Activated naive CD4-positive, alpha-beta T cell treated with anti-CD3 and anti-CD28 coated beads, Interleukin-2, amount 50 U/mL, for 16 hours (primary cell): ENCODE data around the gene MRPL52.
A peak's percentile ranks its signal among the peaks of the same experiment; 100 is the strongest.
"Not testable (repeated sequence)": the region's sequence is repeated elsewhere in the genome, so short reads cannot be mapped to it uniquely, and the experiment has no call there.

Experiments
- DNase-seq: peaks from one replicate; pipeline ENCODE4 v3.0.0-alpha.2; 2020

MRPL52 gene

GRCh38 chr14:22829661-22830442 is at the start of gene MRPL52:
Gene MRPL52 (plus strand): TSS chr14:22829887. CDS start chr14:22829913, 26 bp downstream.
- peak; percentile 91 for DNase-seq

- DNase-seq = no peak
These were observed 49.5 kb upstream of the MRPL52 start for GRCh38 chr14:22780105-22780679.

DNA sequence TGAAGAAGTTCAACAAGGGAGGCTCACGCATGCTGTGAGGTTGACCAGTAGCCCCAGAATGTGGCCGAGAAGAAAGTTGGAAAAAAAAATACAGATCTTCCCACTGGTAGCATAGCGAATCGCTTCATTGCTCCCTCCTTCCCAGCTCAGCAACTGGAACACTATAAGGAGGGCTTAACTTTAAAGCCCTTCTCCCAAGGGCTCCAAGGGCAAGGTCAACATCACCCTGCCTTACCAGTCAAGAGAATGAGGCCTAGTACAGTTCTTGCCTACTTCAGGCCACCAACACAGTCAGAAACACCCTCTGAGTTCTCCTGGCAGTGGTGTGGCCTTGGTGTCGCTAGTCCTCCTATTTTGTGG is 48.8 kb upstream of the MRPL52 start:
- no peak for DNase-seq

GRCh38 chr14:22781301-22781991 is 48.2 kb upstream of the MRPL52 start:
- DNase-seq = no peak

DNA sequence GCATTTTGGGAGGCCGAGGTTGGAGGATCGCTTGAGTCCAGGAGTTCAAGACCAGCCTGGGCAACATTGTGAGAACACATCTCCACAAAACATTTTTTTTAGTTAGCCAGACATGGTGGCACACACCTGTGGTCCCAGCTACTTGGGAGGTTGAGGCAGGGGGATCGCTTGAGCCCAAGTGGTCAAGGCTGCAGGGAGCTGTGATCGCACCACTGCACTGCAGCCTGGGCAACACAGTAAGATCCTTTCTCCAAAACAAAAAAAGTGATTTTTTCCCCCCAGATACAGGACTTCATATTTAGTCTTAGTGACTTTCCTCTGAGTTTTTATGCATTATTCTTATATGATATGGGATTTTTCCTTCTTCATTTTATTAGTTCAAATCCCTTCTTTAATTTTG is 43.0 kb upstream of the MRPL52 start:
- DNase-seq = no peak

DNA sequence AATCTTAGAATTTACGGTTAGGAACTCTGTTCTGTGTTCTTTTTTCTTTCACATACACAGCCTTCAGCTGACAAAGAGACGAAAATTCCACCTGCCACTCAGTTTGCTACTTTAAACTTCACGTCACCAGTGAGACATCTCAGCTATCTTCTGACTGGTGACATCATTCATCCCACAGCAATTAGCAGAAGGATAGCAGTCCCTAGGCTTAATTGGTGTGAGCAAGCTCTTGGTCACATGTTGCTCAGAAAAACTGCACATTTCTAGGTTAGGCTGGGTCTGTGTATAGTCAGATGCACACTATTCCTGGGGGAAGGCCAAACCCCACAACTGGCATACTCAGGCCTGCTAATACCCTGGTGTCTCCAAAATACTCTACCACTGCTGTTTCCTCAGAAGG is 38.4 kb upstream of the MRPL52 start:
- no peak for DNase-seq

DNA sequence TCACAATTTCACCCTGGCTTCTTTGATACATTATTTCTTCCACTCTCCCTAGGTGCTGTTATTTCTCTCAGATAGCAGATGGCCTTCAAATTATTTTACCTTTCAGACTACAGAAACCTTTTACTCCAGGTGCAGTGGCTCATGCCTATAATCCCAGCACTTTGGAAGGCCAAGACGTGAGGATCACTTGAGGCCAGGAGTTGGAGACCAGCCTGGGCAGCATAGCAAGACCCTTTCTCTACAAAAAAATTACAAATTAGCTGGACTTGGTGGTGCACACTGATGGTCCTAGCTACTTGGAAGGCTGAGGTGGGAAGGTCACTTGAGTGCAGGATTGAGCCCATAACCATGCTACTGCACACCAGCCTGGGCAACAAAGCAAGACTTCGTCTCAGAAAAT is 37.5 kb upstream of the MRPL52 start:
- DNase-seq = no peak

DNA sequence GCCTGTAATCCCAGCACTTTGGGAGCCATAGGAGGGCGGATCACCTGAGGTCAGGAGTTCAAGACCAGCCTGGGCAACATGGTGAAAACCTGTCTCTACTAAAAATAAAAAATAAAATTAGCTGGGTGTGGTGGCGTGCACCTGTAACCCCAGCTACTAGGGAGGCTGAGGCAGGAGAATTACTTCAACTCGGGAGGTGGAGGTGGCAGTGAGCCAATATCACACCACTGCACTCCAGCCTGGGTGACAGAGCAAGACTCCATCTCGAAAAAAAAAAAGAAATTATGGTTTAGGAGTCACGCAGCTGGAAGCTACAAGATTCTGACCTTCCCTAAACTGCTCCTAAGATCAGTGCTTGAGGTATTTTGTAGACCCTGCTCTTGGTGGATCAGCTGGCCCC is 36.1 kb upstream of the MRPL52 start:
- DNase-seq = not testable (repeated sequence)

DNA sequence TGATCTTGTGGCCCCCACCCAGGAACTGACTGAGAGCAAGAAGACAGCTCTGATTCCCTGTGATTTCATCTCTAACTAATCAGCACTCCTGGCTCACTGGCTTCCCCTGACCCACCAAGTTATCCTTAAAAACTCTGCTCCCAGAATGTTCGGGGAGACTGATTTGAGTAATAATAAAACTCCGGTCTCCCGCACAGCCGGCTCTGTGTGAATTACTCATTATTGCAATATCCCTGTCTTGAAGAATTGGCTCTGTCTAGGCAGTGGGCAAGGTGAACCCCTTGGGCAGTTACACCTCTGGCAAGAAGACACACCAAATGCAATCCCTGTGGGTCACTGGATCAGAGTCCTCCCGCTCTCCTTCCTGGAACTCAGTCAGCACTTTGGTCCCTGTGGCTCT is 35.7 kb upstream of the MRPL52 start:
- no peak for DNase-seq

- no peak for DNase-seq
These were observed 35.1 kb upstream of the MRPL52 start for GRCh38 chr14:22794551-22794951.

DNA sequence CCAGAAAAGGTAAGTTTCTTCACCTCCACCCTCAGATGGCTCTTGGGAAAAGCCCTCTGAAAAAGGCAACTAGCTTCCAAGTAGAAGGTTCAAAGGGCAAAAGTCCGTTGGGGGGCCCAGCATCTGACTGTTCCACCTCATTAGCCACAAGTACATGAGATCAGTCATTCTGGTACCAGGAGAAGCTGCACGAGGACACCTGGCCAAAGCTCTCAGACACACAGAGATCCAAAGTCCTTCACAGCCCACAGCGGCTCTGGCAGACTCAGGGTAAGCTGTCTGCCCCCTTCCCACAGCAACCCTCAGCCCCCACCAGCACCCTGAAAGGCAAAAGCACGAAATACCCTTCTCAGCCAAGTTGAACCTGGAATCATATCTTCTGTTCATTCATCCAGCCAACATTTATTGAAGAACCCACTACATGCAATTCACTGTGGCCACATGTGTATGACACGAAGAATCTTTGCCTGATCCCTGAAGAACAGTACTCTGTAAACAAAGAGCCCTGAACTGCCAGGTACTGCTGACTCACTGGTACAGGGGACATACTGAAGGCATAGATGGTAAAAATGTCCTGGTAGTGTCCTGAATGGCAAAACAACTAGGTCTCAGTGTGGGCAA is 33.5 kb upstream of the MRPL52 start:
- DNase-seq = no peak

- no peak for DNase-seq
These were observed 32.4 kb upstream of the MRPL52 start for GRCh38 chr14:22797017-22797917.

- no peak for DNase-seq
These were observed 31.2 kb upstream of the MRPL52 start for GRCh38 chr14:22798528-22798927.

DNA sequence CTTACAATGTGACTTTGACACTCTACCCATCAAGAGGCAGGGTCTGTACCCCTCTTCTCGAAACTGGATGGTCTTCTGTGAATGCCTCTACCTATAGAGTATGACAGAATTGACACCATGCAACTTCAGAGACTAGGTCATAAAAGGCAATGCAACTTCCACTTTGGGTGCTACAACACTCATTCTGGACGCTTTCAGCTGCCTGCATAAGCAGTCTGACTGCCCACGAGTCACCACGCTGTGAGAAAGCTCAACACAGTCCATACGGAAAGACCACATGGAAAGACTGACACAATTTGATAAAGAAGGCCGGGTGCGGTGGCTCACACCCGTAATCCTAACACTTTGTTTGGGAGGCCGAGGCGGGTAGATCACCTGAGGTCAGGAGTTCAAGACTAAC is 29.3 kb upstream of the MRPL52 start:
- DNase-seq = no peak

DNA sequence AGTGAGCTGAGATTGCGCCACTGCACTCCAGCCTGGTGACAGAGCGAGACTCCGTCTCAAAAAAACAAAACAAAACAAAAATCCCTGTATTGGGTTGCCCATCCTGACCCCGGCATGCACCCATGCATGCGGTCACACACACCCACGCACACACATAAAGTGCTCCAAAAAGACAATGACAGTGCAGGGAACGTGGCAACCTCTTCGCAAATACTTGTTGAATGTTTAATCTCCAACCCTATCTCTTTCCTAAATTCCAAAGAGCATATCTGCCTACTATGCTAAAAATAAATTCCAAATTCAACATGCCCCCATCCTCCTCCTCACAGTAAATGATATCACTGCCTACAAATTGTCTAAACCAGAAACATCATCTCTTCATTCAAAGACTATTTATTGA is 28.0 kb upstream of the MRPL52 start:
- no peak for DNase-seq

DNA sequence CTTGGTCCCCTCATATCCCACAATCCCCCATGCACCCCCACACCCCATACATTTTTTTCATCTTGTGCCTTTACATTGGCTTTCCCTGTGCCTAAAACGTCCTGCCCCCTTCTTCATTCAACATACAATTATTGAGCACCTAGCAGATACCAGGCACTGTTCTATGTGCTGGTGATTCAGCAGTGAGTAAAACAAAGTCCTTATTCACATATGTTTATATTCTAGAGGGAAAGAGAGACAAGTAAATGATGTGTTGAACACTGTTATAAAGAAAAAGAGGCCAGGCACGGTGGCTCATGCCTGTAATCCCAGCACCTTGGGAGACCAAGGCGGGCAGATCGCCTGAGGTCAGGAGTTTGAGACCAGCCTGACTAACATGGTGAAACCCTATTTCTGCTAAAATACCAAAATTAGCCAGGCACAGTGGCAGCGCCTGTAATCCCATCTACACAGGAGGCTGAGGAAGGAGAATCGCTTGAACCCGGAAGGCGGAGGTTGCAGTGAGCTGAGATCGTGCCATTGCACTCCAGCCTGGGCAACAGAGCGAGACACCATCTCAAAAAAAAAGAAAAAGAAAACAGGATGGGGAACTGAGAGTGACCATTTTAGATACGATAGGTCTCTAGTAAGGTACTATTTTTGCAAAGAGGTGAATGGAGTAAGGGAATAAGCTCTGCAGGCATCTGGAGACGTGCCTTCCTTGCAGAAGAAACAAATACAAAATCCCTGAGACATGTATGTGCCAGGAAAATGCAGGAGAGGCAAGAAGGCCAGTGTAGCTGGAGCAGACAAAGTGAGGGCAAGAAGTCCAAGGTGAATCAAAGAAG is 26.6 kb upstream of the MRPL52 start:
- no peak for DNase-seq

GRCh38 chr14:22803687-22803974 is 26.1 kb upstream of the MRPL52 start:
- DNase-seq = no peak

DNA sequence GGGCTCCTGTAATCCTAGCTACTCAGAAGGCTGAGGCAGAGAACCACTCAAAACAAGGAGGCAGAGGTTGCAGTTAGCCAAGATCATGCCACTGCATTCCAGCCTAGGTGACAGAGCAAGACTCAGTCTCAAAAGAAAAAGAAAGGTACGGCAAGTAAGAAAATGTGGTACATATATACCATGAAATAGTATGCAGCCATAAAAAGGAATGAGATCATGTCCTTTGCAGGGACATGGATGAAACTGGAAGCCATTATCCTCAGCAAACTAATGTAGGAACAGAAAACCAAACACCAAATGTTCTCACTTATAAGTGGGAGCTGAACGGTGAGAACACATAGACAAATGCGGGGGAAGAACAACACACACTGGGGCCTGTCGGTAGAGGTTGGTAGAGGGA is 24.5 kb upstream of the MRPL52 start:
- DNase-seq = not testable (repeated sequence)

GRCh38 chr14:22807432-22808087 is 22.1 kb upstream of the MRPL52 start:
- DNase-seq = no peak

- no peak for DNase-seq
These were observed 21.1 kb upstream of the MRPL52 start for GRCh38 chr14:22808388-22809209.

GRCh38 chr14:22811722-22812121 is 18.0 kb upstream of the MRPL52 start:
- no peak for DNase-seq
